Measurements from ENCODE around the gene SAXO2. TPM values are rescaled to one million over a fixed set of nuclear protein-coding genes. Genes with fewer than 3 reads are reported as not detected.
"Not testable (repeated sequence)": the region's sequence is repeated elsewhere in the genome, so short reads cannot be mapped to it uniquely, and the experiment has no call there.

Gene SAXO2
- total RNA-seq, 1 donor, result 2.1 TPM

GRCh38 chr15:82333603-82334553 is 71.3 kb downstream of the SAXO2 start:
- H3K27me3 ChIP-seq (ENCODE audit: insufficient read depth, low read length); H3K9me3 ChIP-seq (ENCODE audit: low read depth, low read length); H3K4me3 ChIP-seq (ENCODE audit: low read length): not testable (repeated sequence)

More at GRCh38 chr15:82333603-82334553, 71.3 kb downstream of the SAXO2 start:
- not testable (repeated sequence) for H3K4me1 ChIP-seq (ENCODE audit: insufficient read depth, low read length)

Other genes starting within 250 kb of the SAXO2 start
- gene MEX3B, start 216.8 kb upstream of the SAXO2 start, total RNA-seq, result 1.3 TPM
- gene EFL1, start 84 bp upstream of the SAXO2 start, total RNA-seq, result 10.8 TPM
- gene GOLGA6L10, start 86.7 kb downstream of the SAXO2 start, total RNA-seq, result 1.4 TPM
- gene GOLGA6L9, start 167.0 kb downstream of the SAXO2 start, total RNA-seq, result 1.7 TPM